Activated CD4-positive, alpha-beta T cell treated with anti-CD3 and anti-CD28 coated beads, Interleukin-2, amount 10 ng/mL, durations not matched to agents 24 days and 14 days (primary cell): ENCODE measurements around the gene DCAF11. TPM values are rescaled to one million over a fixed set of nuclear protein-coding genes. Genes with fewer than 3 reads are reported as not detected.

Source experiments
- DNase-seq: peaks from one replicate; pipeline ENCODE4 v3.0.0; 2022
- H3K27ac Mint-ChIP-seq: one replicate; pipeline ENCODE4 v1.8.0; 2022; ENCODE audit warnings: mild to moderate bottlenecking, mixed read lengths
- H3K27me3 Mint-ChIP-seq: one replicate; pipeline ENCODE4 v1.8.0; 2022; ENCODE audit warnings: mixed read lengths
- H3K36me3 Mint-ChIP-seq: one replicate; pipeline ENCODE4 v1.8.0; 2022; ENCODE audit warnings: low read depth, mild to moderate bottlenecking, mixed read lengths
- H3K4me1 Mint-ChIP-seq: one replicate; pipeline ENCODE4 v1.8.0; 2021; ENCODE audit warnings: mixed read lengths
- H3K4me3 Mint-ChIP-seq: one replicate; pipeline ENCODE4 v1.8.0; 2022; ENCODE audit warnings: mild to moderate bottlenecking, moderate library complexity, mixed read lengths
- H3K9me3 Mint-ChIP-seq: one replicate; pipeline ENCODE4 v1.8.0; 2021; ENCODE audit warnings: mixed read lengths
- intact Hi-C: fragments of 100-400 bp; cut with micrococcal nuclease; formaldehyde crosslinking; loops from one replicate; pipeline ENCODE4 v1.15.1; 2023
- total RNA-seq: library from RNA; stranded (reverse); gene quantifications from 2 replicates; pipeline ENCODE4 v1.2.3, GENCODE V29; 2022

Gene DCAF11
- total RNA-seq, 1 donor from 2014 or later: 55.8 TPM

DNA sequence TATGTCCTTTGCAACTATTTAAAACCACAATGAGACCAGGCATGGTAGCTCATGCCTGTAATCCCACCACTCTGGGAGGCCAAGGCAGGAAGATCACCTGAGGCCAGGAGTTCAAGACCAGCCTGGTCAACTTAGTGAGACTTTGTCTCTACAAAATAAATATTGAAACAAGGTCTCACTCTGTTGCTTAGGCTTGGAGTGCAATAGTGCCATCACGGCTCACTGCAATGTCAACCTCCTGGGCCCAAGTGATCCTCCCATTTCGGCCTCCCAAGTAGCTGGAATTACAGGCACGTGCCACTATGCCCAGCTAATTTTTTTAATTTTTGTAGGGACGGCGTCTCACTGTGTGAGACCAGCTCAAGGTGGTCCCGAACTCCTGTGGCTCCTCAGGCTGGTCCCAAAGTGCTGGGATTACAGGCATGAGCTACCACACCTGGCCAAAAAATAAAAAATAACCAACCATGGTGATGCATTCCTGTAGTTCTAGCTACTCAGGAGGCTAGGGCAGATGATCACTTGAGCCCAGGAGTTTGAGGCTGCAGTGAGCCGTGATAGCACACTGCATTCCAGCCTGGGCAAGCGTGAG lies 14.9 kb downstream of the DCAF11 start:
- intact Hi-C loops: no loop called here
- no peak overlapping the region for H3K27ac Mint-ChIP-seq
- no peak overlapping the region for H3K4me3 Mint-ChIP-seq
- H3K4me1 Mint-ChIP-seq: peaks cover 13% of the 10 kb centered on the region
- peaks cover 11% of the 10 kb centered on the region for H3K36me3 Mint-ChIP-seq
- DNase-seq: no peak
- no peaks in the 10 kb centered on the region for H3K9me3 Mint-ChIP-seq
- H3K27me3 Mint-ChIP-seq: no peaks in the 10 kb centered on the region

GRCh38 chr14:24130380-24130716 lies 15.8 kb downstream of the DCAF11 start, which contains the start of gene FITM1:
Gene FITM1 (plus strand): TSS chr14:24130659. CDS start chr14:24131564, 905 bp downstream.
- Mint-ChIP-seq H3K9me3 (no peaks in the 10 kb centered on the region), H3K4me1 (peaks cover 16% of the 10 kb centered on the region), H3K4me3 (no peak within 1 kb of the TSS), H3K27me3 (no peaks in the 10 kb centered on the region), H3K36me3 (peaks cover 8% of the 10 kb centered on the region), H3K27ac (no peak within 1 kb of the TSS)
- intact Hi-C loops: no loop called here
- no peak for DNase-seq

DNA sequence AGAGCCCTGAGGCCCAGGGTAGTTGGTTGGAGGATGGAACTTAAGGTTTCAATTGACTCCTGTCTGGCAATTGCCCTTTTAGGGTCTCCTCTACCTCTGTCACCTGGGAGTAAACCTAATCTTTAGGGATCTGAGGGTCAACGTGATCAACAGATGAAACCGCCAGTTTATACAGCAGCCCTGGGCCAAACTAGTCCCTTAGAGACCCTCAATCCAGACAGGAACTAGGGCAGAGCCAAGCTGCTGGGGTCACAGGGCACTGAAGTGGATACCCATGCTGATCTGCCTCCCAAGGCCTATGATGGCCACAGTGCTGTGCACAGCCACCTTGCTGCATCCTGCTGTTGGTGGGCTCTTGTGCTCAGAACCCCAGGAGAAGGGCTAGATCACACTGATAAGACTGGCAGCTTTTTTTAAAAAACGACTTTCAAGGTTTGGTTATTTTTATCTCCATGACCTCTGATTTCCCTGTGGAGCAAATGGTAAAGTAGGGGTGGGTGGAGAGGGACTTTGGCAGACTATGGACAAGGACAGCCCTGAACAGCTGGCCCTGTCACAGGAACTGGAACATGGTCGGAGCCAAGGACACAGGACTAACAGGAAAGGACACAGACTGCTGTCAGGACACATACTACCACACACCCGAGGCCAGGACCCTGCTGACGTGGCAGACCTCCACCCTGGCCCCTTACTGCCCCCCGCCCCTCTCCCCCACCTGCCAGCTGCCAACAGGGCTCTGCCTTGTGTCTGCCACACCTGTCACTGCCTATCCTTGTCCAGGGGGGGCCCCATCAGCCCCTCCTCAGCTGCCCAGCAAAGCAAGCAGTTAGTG lies 16.4 kb downstream of the DCAF11 start:
- H3K4me1 Mint-ChIP-seq: peaks cover 19% of the 10 kb centered on the region
- H3K36me3 Mint-ChIP-seq: peaks cover 8% of the 10 kb centered on the region
- H3K4me3 Mint-ChIP-seq: no peak overlapping the region
- H3K27me3 Mint-ChIP-seq: no peaks in the 10 kb centered on the region
- H3K9me3 Mint-ChIP-seq: no peaks in the 10 kb centered on the region
- no peak overlapping the region for H3K27ac Mint-ChIP-seq
- intact Hi-C loops: no loop called here
- no peak for DNase-seq

DNA sequence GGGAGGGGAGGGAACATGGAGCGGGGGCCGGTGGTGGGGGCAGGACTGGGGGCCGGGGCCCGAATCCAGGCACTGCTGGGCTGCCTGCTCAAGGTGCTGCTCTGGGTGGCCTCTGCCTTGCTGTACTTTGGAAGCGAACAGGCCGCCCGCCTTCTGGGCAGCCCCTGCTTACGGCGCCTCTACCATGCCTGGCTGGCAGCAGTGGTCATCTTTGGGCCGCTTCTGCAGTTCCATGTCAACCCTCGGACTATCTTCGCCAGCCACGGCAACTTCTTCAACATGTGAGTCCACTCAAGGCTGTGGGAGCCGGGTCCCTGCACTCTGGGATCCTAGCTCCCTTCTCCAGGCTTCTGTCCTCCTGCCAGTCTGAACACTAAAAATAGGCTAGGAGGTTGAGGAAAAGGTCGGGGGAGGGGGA lies 17.0 kb downstream of the DCAF11 start:
- Mint-ChIP-seq H3K4me1 (peaks cover 21% of the 10 kb centered on the region), H3K4me3 (no peak overlapping the region), H3K27ac (peak overlapping the region; percentile 19), H3K27me3 (no peaks in the 10 kb centered on the region), H3K9me3 (no peaks in the 10 kb centered on the region), H3K36me3 (peaks cover 10% of the 10 kb centered on the region)
- no peak for DNase-seq
- intact Hi-C loops: no loop called here

GRCh38 chr14:24132061-24132685 lies 17.6 kb downstream of the DCAF11 start:
- Mint-ChIP-seq H3K36me3 (peaks cover 16% of the 10 kb centered on the region), H3K9me3 (no peaks in the 10 kb centered on the region), H3K4me3 (peak overlapping the region; percentile 24), H3K27ac (peak overlapping the region; percentile 50), H3K27me3 (no peaks in the 10 kb centered on the region), H3K4me1 (peaks cover 28% of the 10 kb centered on the region)
- no peak for DNase-seq
- intact Hi-C loops: no loop called here

- no peaks in the 10 kb centered on the region for H3K27me3 Mint-ChIP-seq
- H3K9me3 Mint-ChIP-seq: no peaks in the 10 kb centered on the region
- no peak for DNase-seq
- H3K4me1 Mint-ChIP-seq: peaks cover 30% of the 10 kb centered on the region
- H3K36me3 Mint-ChIP-seq: peaks cover 22% of the 10 kb centered on the region
- intact Hi-C loops: no loop called here
- peak overlapping the region; percentile 50 for H3K27ac Mint-ChIP-seq
- H3K4me3 Mint-ChIP-seq: no peak overlapping the region
Observed at GRCh38 chr14:24132976-24133375, 18.4 kb downstream of the DCAF11 start.

DNA sequence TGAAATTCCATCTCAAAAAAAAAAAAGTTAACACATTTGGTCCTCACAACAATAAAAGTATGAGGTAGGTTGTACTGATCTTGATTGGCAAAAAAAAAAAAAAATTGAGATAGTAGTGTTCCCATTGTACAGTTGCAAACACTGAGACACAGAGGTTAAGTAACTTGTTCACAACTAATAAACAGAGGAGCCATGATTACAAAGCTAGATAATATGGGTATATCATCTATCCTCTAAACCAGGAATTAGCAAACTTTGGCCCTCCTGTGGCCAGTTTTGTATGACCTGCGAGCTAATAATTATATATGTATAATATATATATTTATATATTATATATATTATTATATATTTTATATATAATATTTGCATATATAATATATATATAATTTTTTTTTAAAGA lies 19.2 kb downstream of the DCAF11 start:
- peaks cover 30% of the 10 kb centered on the region for H3K36me3 Mint-ChIP-seq
- intact Hi-C loops: no loop called here
- H3K9me3 Mint-ChIP-seq: no peaks in the 10 kb centered on the region
- H3K27ac Mint-ChIP-seq: no peak overlapping the region
- H3K27me3 Mint-ChIP-seq: no peaks in the 10 kb centered on the region
- DNase-seq: no peak
- peaks cover 36% of the 10 kb centered on the region for H3K4me1 Mint-ChIP-seq
- no peak overlapping the region for H3K4me3 Mint-ChIP-seq

DNA sequence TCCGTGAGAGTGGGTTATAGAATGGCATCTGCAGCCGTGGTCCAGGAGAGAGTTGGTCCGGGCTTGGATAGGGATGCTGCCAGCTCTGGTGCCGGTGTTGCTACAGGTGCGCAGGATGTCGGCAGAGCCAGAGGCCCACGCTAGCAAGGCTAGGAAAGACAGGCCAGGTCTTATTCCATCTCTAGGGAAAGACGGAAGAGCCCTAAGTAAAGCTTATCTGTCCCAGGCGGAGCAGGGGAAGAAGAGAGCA lies 20.9 kb downstream of the DCAF11 start:
- no peak for DNase-seq
- Mint-ChIP-seq H3K27me3 (no peaks in the 10 kb centered on the region), H3K9me3 (no peaks in the 10 kb centered on the region), H3K27ac (peak overlapping the region; percentile 93), H3K4me1 (peaks cover 49% of the 10 kb centered on the region), H3K4me3 (peak overlapping the region; percentile 94), H3K36me3 (peaks cover 45% of the 10 kb centered on the region)
- intact Hi-C loops: no loop called here

DNA sequence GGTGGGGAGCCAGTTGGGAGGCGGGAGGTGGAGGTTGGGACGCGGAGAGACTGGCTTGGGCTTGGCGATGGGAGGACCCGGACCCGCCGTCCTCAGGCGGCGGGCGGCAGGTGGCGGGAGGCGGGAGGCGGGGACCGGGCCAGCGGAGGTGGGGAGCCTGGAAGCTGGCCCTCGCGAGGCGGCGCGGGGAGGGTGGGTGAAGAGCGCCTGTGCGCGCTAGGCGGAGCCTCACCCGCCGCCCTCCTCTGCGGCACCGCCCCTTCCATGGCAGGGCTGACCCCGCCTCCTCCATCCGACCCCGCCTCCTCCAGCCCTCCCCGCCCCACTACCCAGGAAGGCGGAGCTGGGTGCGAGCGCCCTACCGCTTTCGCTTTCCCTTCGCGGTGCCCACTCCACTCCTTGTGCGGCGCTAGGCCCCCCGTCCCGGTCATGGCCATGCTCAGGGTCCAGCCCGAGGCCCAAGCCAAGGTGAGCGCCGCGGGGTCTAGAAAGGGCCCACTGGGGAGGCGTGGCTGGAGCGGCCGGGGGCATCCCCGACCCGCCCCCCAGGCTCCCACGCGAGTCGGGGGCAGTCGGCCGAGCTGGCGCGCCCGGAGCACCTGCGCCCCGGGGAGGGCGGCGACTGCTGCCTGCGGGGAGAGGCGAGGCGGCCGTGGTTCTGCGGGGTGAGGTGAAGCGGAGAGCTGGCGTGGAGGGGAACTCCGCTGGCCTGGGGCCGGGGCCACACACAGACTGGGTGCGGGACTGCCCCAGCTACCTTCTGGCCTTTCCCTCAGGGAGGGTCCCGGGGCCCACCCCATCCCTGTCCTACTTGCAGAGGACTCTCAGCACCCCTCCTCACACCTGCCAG lies 21.5 kb downstream of the DCAF11 start, which contains the start of gene PSME1:
Gene PSME1 (plus strand): TSS at position 361 of the 850 bp plus-strand sequence. CDS start 69 bp downstream, at position 430.
- peak within 1 kb of the TSS; percentile 94 for H3K4me3 Mint-ChIP-seq
- H3K27me3 Mint-ChIP-seq: no peaks in the 10 kb centered on the region
- H3K27ac Mint-ChIP-seq: peak within 1 kb of the TSS; percentile 93
- intact Hi-C loops: loop anchor here (1.0 kb wide), 4 partner anchors 10 to 77 kb away; partner anchors contain the start of genes CHMP4A, DCAF11, IRF9 and NRL
- DNase-seq: peak; percentile 98
- no peaks in the 10 kb centered on the region for H3K9me3 Mint-ChIP-seq
- H3K36me3 Mint-ChIP-seq: peaks cover 47% of the 10 kb centered on the region
- H3K4me1 Mint-ChIP-seq: peaks cover 49% of the 10 kb centered on the region

DNA sequence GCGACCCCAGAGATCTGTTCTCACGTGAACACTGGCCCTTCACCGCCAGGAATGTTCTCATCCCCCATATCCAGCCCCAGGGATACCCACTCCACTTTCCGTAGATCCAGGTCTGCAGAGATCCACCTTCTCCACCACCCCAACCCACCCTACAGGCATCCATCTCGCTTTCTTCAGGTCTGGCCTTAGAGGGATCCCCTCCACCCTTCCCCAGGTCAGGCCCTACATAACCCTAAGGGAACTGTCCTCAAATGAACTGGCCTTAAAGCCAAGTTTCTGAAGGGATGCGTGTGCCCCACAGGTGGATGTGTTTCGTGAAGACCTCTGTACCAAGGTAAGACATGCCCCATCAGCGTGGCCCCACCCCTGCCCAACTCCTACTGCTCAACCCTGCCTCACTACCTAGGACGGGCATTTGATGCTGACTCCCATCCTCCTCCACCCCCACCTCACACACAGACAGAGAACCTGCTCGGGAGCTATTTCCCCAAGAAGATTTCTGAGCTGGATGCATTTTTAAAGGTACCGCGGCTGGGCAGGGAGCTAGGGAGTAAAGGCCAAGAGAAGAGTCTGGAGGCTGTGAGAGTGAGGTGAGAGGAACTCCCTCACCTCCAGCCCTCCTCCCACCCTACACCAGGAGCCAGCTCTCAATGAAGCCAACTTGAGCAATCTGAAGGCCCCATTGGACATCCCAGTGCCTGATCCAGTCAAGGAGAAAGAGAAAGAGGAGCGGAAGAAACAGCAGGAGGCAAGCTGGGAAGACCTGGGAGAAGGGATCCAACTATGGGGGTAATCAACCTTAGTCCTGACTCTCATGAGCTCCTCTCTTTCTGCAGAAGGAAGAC lies 22.3 kb downstream of the DCAF11 start:
- Mint-ChIP-seq H3K27ac (peak overlapping the region; percentile 90), H3K27me3 (no peaks in the 10 kb centered on the region), H3K4me3 (peak overlapping the region; percentile 94), H3K9me3 (no peaks in the 10 kb centered on the region), H3K36me3 (peaks cover 50% of the 10 kb centered on the region), H3K4me1 (peaks cover 49% of the 10 kb centered on the region)
- no peak for DNase-seq
- intact Hi-C loops: loop anchor here (1.0 kb wide), 4 partner anchors 9 to 76 kb away; partner anchors contain the start of genes CHMP4A, DCAF11, IRF9 and NRL

GRCh38 chr14:24137529-24138395 lies 23.2 kb downstream of the DCAF11 start:
- peak overlapping the region; percentile 94 for H3K4me3 Mint-ChIP-seq
- peaks cover 48% of the 10 kb centered on the region for H3K4me1 Mint-ChIP-seq
- H3K9me3 Mint-ChIP-seq: no peaks in the 10 kb centered on the region
- H3K27ac Mint-ChIP-seq: peak overlapping the region; percentile 30
- intact Hi-C loops: no loop called here
- DNase-seq: no peak
- H3K36me3 Mint-ChIP-seq: peaks cover 50% of the 10 kb centered on the region
- H3K27me3 Mint-ChIP-seq: no peaks in the 10 kb centered on the region
